H1 (cell line): ENCODE data around the gene CNOT10. TPM values are rescaled to one million over a fixed set of nuclear protein-coding genes. Genes with fewer than 3 reads are reported as not detected.

ENCODE experiments used
- CTCF ChIA-PET: fragments of 300-600 bp; sonication (Branson Sonifier 250); formaldehyde crosslinking; loops from one replicate; lab custom pipeline; 2021; ENCODE audit not compliant: partially characterized antibody; lab: Charles Lee
- POLR2A ChIA-PET: fragments of 300-600 bp; sonication (Branson Sonifier 250); formaldehyde crosslinking; loops from one replicate; lab custom pipeline; 2021; ENCODE audit warnings: inconsistent platforms; ENCODE audit not compliant: partially characterized antibody; lab: Charles Lee
- DNase-seq, 2 experiments: peaks; one replicate each; pipeline versions ENCODE4 v3.0.0 to v3.0.0-alpha.2; 2010 to 2022; ENCODE audit warnings: low spot score in 2 of 2, low read depth in 1 of 2, mixed read lengths in 1 of 2
- FAIRE-seq: peaks from 2 replicates; lab custom pipeline; 2011; peaks lifted over from hg19 to GRCh38; lab: Jason Lieb, UNC
- H2AFZ ChIP-seq: 2 replicates; pipeline ENCODE4 v1.8.1; 2012; ENCODE audit warnings: low read length, inconsistent platforms
- H2AK5ac ChIP-seq: 2 replicates; pipeline ENCODE4 v1.6.1; 2013; ENCODE audit warnings: low read depth, low read length
- H2BK120ac ChIP-seq: replicated peaks from 2 replicates; pipeline ENCODE3; 2013; ENCODE audit warnings: low read depth, low read length, inconsistent platforms
- H2BK12ac ChIP-seq: 2 replicates; pipeline ENCODE4 v1.6.1; 2013; ENCODE audit warnings: low read depth, low read length
- H2BK15ac ChIP-seq: 2 replicates; pipeline ENCODE4 v1.6.1; 2013; ENCODE audit warnings: low read length
- H2BK20ac ChIP-seq: 2 replicates; pipeline ENCODE4 v1.6.1; 2013; ENCODE audit warnings: low read length
- H2BK5ac ChIP-seq: 2 replicates; pipeline ENCODE4 v1.6.1; 2013; ENCODE audit warnings: low read depth, low read length
- H3K14ac ChIP-seq: 2 replicates; pipeline ENCODE4 v1.6.1; 2013; ENCODE audit warnings: inconsistent platforms; ENCODE audit not compliant: insufficient read length
- H3K18ac ChIP-seq: 2 replicates; pipeline ENCODE4 v1.6.1; 2013; ENCODE audit warnings: low read length; ENCODE audit errors: extremely low read depth
- H3K23ac ChIP-seq: 2 replicates; pipeline ENCODE4 v1.6.1; 2013; ENCODE audit warnings: inconsistent platforms; ENCODE audit not compliant: insufficient read length
- H3K23me2 ChIP-seq: 2 replicates; pipeline ENCODE4 v1.6.1; 2013; ENCODE audit warnings: low read depth, low read length
- H3K27ac ChIP-seq: 2 replicates; pipeline ENCODE4 v1.6.1; 2011; ENCODE audit warnings: low read depth, low read length, inconsistent platforms
- H3K27me3 ChIP-seq, 4 experiments: replicated peaks in 1 of 4; 1 replicate in 1 of 4; 2 replicates in 3 of 4; pipeline versions ENCODE4 v1.6.1 to v1.8.1; 2011 to 2013; ENCODE audit warnings: low read length in 3 of 4, mild to moderate bottlenecking in 3 of 4, inconsistent platforms in 2 of 4, mixed read lengths in 2 of 4, moderate library complexity in 1 of 4; ENCODE audit not compliant: control insufficient read depth in 3 of 4, insufficient read depth in 3 of 4; ENCODE audit errors: extremely low read depth in 1 of 4
- H3K36me3 ChIP-seq, 4 experiments: 2 replicates each; pipeline versions ENCODE4 v1.6.1 to v1.8.1; 2011 to 2013; ENCODE audit warnings: mild to moderate bottlenecking in 4 of 4, low read length in 3 of 4, moderate library complexity in 2 of 4, control low read depth in 1 of 4, inconsistent platforms in 1 of 4; ENCODE audit not compliant: insufficient read depth in 4 of 4, control insufficient read depth in 2 of 4
- H3K4ac ChIP-seq: replicated peaks from 2 replicates; pipeline ENCODE3; 2013; ENCODE audit warnings: low read length, low read depth, mixed read lengths, inconsistent platforms; ENCODE audit not compliant: insufficient read length
- H3K4me1 ChIP-seq, 4 experiments: replicated peaks in 1 of 4; 1 replicate in 1 of 4; 2 replicates in 3 of 4; pipeline versions ENCODE4 v1.6.1 to v1.8.1; 2011 to 2013; ENCODE audit warnings: low read length in 3 of 4, inconsistent platforms in 2 of 4, mixed read lengths in 1 of 4; ENCODE audit not compliant: insufficient read depth in 4 of 4, control insufficient read depth in 3 of 4
- H3K4me2 ChIP-seq, 2 experiments: 2 replicates each; pipeline versions ENCODE4 v1.6.1 to v1.8.1; 2011 to 2013; ENCODE audit warnings: low read depth in 2 of 2, low read length in 2 of 2, control low read depth in 1 of 2, inconsistent platforms in 1 of 2, mild to moderate bottlenecking in 1 of 2; ENCODE audit not compliant: insufficient read depth in 1 of 2
- H3K4me3 ChIP-seq, 4 experiments: fragments of 200-600, 300-600 bp in 1 of 4; sonication (generic), shearing (Covaris generic), sonication (Bioruptor Twin) in 1 of 4; 2 replicates each; pipeline versions ENCODE4 v1.5.1 to v1.8.1; 2011 to 2016; ENCODE audit warnings: low read length in 4 of 4, low read depth in 3 of 4, control low read depth in 2 of 4, inconsistent platforms in 2 of 4, mild to moderate bottlenecking in 2 of 4, mixed read lengths in 1 of 4, moderate library complexity in 1 of 4; ENCODE audit not compliant: insufficient read depth in 2 of 4; ENCODE audit errors: extremely low read depth in 1 of 4
- H3K56ac ChIP-seq: replicated peaks from 2 replicates; pipeline ENCODE3; 2013; ENCODE audit warnings: low read depth, mild to moderate bottlenecking, mixed read lengths, low read length, inconsistent platforms; ENCODE audit not compliant: insufficient read length
- H3K79me1 ChIP-seq: 2 replicates; pipeline ENCODE4 v1.6.1; 2013; ENCODE audit warnings: low read depth, low read length, control low read depth
- H3K79me2 ChIP-seq, 2 experiments: 2 replicates each; pipeline versions ENCODE4 v1.6.1 to v1.8.1; 2012 to 2013; ENCODE audit warnings: low read length in 2 of 2, mild to moderate bottlenecking in 2 of 2, inconsistent platforms in 1 of 2; ENCODE audit not compliant: insufficient read depth in 2 of 2, control insufficient read depth in 1 of 2
- H3K9ac ChIP-seq, 4 experiments: replicated peaks in 1 of 4; 1 replicate in 1 of 4; 2 replicates in 3 of 4; pipeline versions ENCODE4 v1.6.1 to v1.8.1; 2011 to 2013; ENCODE audit warnings: low read depth in 3 of 4, low read length in 3 of 4, control low read depth in 2 of 4, mild to moderate bottlenecking in 2 of 4, moderate library complexity in 2 of 4, inconsistent platforms in 1 of 4; ENCODE audit errors: extremely low read depth in 1 of 4
- H3K9me3 ChIP-seq, 2 experiments: 2 replicates each; pipeline versions ENCODE4 v1.6.1 to v1.8.1; 2012 to 2013; ENCODE audit warnings: mild to moderate bottlenecking in 2 of 2, moderate library complexity in 2 of 2, control low read depth in 1 of 2, inconsistent platforms in 1 of 2, low read depth in 1 of 2, low read length in 1 of 2, mixed read lengths in 1 of 2; ENCODE audit not compliant: insufficient read depth in 2 of 2
- H4K20me1 ChIP-seq, 2 experiments: replicated peaks in 1 of 2; 2 replicates each; pipeline versions ENCODE3 to v1.8.1; 2011 to 2013; ENCODE audit warnings: inconsistent platforms in 2 of 2, low read length in 2 of 2, mild to moderate bottlenecking in 1 of 2; ENCODE audit not compliant: insufficient read depth in 2 of 2, control insufficient read depth in 1 of 2
- H4K5ac ChIP-seq: 2 replicates; pipeline ENCODE4 v1.6.1; 2013; ENCODE audit warnings: low read length, low read depth, mixed read lengths, inconsistent platforms; ENCODE audit not compliant: insufficient read length
- H4K8ac ChIP-seq: 2 replicates; pipeline ENCODE4 v1.8.0; 2013; ENCODE audit warnings: mild to moderate bottlenecking, moderate library complexity, low read length, inconsistent platforms; ENCODE audit not compliant: insufficient read depth; ENCODE audit errors: extremely low read depth
- H4K91ac ChIP-seq: replicated peaks from 2 replicates; pipeline ENCODE3; 2013; ENCODE audit warnings: low read length, mixed read lengths, inconsistent platforms; ENCODE audit not compliant: insufficient read length
- ASH2L ChIP-seq: fragments of 200-600, 300-600 bp; sonication (generic); IDR thresholded peaks from one replicate; pipeline ENCODE4 v1.7.1; 2017; ENCODE audit warnings: low read length
- BCL11A ChIP-seq, 2 experiments: IDR thresholded peaks; one replicate each; pipeline ENCODE4 v1.6.1; 2011; ENCODE audit warnings: low read depth in 2 of 2, low read length in 2 of 2, mild to moderate bottlenecking in 2 of 2
- BRCA1 ChIP-seq: IDR thresholded peaks from 2 replicates; pipeline ENCODE4 v1.6.1; 2012; ENCODE audit warnings: low read depth, low read length, improper control_type of control experiment
- CTBP2 ChIP-seq: IDR thresholded peaks from 2 replicates; pipeline ENCODE4 v1.7.0; 2011; ENCODE audit warnings: borderline replicate concordance, mild to moderate bottlenecking, moderate library complexity, mixed read lengths, low read length; ENCODE audit not compliant: insufficient read depth, insufficient read length
- EZH2 ChIP-seq: fragments of 200-600 bp; sonication (generic); IDR thresholded peaks from 2 replicates; pipeline ENCODE4 v1.7.1; 2012; ENCODE audit warnings: low read depth, mild to moderate bottlenecking, moderate library complexity, low read length, inconsistent platforms; ENCODE audit not compliant: severe bottlenecking
- HDAC6 ChIP-seq: IDR thresholded peaks from one replicate; pipeline ENCODE4 v1.7.1; 2012; ENCODE audit warnings: low read depth, mild to moderate bottlenecking, inconsistent platforms, low read length, moderate library complexity
- PHF8 ChIP-seq: fragments of 200-600 bp; sonication (generic); conservative IDR thresholded peaks from 2 replicates; pipeline ENCODE4 v1.7.1; 2012; ENCODE audit warnings: low read depth, mild to moderate bottlenecking, inconsistent platforms, low read length, moderate library complexity
- POLR2A ChIP-seq, 2 experiments: IDR thresholded peaks; 1 replicate in 1 of 2; 2 replicates in 1 of 2; pipeline ENCODE4 v1.6.1; 2011; ENCODE audit warnings: low read depth in 2 of 2, low read length in 2 of 2, mild to moderate bottlenecking in 2 of 2; ENCODE audit errors: control extremely low read depth in 1 of 2
- POLR2AphosphoS5 ChIP-seq: IDR thresholded peaks from 2 replicates; pipeline ENCODE4 v1.6.1; 2011; ENCODE audit warnings: low read depth, low read length
- RBBP5 ChIP-seq: IDR thresholded peaks from 2 replicates; pipeline ENCODE4 v1.7.1; 2012; ENCODE audit warnings: low read depth, mild to moderate bottlenecking, inconsistent platforms, low read length, moderate library complexity, borderline replicate concordance
- SIX5 ChIP-seq: IDR thresholded peaks from 2 replicates; pipeline ENCODE4 v1.6.1; 2011; ENCODE audit warnings: mild to moderate bottlenecking, low read depth, low read length
- TAF1 ChIP-seq: IDR thresholded peaks from 2 replicates; pipeline ENCODE4 v1.6.1; 2011; ENCODE audit warnings: mild to moderate bottlenecking, low read depth, low read length
- TAF7 ChIP-seq: optimal IDR thresholded peaks from 2 replicates; pipeline ENCODE3; 2011; ENCODE audit warnings: low read depth, mild to moderate bottlenecking, inconsistent platforms, low read length, moderate library complexity, borderline replicate concordance
- polyA plus RNA-seq, 7 experiments: library from polyadenylated mRNA; depleted of rRNA in 3 of 7; stranded (reverse) in 5 of 7; unstranded in 2 of 7; fragments of >200 nt in 5 of 7; fragments of 200-250 nt in 2 of 7; gene quantifications; 1 replicate in 5 of 7; 2 replicates in 1 of 7; 4 replicates in 1 of 7; pipeline versions ENCODE4 v1.2.1 to v1.2.3, GENCODE V29; 2011 to 2013; ENCODE audit warnings: missing spikeins in 2 of 7, mixed read lengths in 2 of 7
- total RNA-seq: library from RNA; stranded (reverse); fragmentation: NEBNext Ultra II Directional; extraction: Animal tissue kit (Norgen Biotek cat#: 25700); gene quantifications from 2 replicates; pipeline ENCODE4 v1.2.1, GENCODE V29; 2021
- TF ChIP-seq, protein P1 (sequence below): IDR thresholded peaks from 2 replicates; pipeline ENCODE4 v1.6.1; 2011; ENCODE audit warnings: low read length, improper control_type of control experiment

Gene CNOT10
- total and polyA plus RNA-seq, 2 of the 8 experiments (the other 6 are each of a cell fraction or from before 2014, with no cell fraction given): 39.9 to 55.9 TPM

DNA sequence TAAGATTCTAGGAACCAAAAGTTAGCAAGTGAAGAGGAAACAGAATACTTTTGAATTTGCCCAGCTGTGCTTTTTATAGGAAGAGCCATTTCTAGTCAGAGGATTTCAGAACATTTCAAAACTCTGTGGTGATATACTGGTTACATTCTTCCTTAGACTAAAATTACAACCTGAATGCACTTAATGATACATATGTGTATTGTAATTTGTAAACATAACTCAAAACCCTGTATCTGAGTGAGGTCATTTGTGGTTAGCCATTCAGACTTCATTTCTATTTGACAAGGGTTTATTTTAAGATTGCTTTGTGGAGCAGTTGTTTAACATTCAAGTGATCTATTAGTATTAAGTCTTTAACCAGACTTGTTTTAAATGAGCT, 73.4 kb downstream of the CNOT10 start:
- no peak overlapping the region for H2AFZ ChIP-seq
- no peak for FAIRE-seq
- no peak overlapping the region for H4K91ac ChIP-seq
- H4K20me1 ChIP-seq: no peaks in the 10 kb centered on the region
- no peaks in the 10 kb centered on the region for H3K79me2 ChIP-seq
- no peak overlapping the region for H3K4ac ChIP-seq
- H3K36me3 ChIP-seq: peaks cover 3 to 13% (median 11%) of the 10 kb centered on the region in 4 experiments; a peak in 6 of 8 replicates
- no peak overlapping the region for H2AK5ac ChIP-seq
- no peak overlapping the region for H4K8ac ChIP-seq
- H2BK120ac ChIP-seq: no peak overlapping the region
- H3K14ac ChIP-seq: no peak overlapping the region
- H3K9ac ChIP-seq: no peak overlapping the region
- H3K4me2 ChIP-seq: no peak overlapping the region
- no peak overlapping the region for H2BK20ac ChIP-seq
- H3K18ac ChIP-seq: no peak overlapping the region
- H2BK5ac ChIP-seq: no peak overlapping the region
- H2BK12ac ChIP-seq: no peak overlapping the region
- no peaks in the 10 kb centered on the region for H3K27me3 ChIP-seq
- no peaks in the 10 kb centered on the region; the same call in 1 of the 2 replicates for H3K79me1 ChIP-seq
- CTCF ChIA-PET: interaction anchor here (0.6 to 0.7 kb wide), 2 partner anchors 26 to 649 kb away, joined by 3 read pairs; no protein-coding TSS in a partner anchor
- H3K23ac ChIP-seq: no peak overlapping the region
- DNase-seq: no peak
- 0 out of 7 replicates have a peak, but pooled peaks cover 0 to 4% (median 0%) of the 10 kb centered on the region in 4 experiments for H3K4me1 ChIP-seq
- no peak overlapping the region for H3K56ac ChIP-seq
- H3K27ac ChIP-seq: no peak overlapping the region
- POLR2A ChIA-PET: interaction anchor here (1.3 to 2.8 kb wide), 3 partner anchors 12 to 21 kb away, joined by 3 to 8 read pairs (median 4); no protein-coding TSS in a partner anchor
- H3K4me3 ChIP-seq: no peak overlapping the region
- no peaks in the 10 kb centered on the region for H3K23me2 ChIP-seq
- H3K9me3 ChIP-seq: no peaks in the 10 kb centered on the region
- no peak overlapping the region for H4K5ac ChIP-seq
- H2BK15ac ChIP-seq: no peak overlapping the region
- TF ChIP-seq ASH2L (no peak), SIX5 (no peak), PHF8 (no peak), POLR2A (IDR thresholded peaks at IDR 0.05; ENCODE audit: control extremely low read depth in 1 of 2, low read depth in 2 of 2, low read length in 2 of 2) (no peak), BRCA1 (no peak), TAF7 (no peak), TAF1 (no peak), CTBP2 (no peak), HDAC6 (no peak), RBBP5 (no peak), EZH2 (no peak), BCL11A (IDR thresholded peaks at IDR 0.05; ENCODE audit: low read depth in 2 of 2, low read length in 2 of 2) (no peak), POLR2AphosphoS5 (no peak)
- TF ChIP-seq, protein P1, sequence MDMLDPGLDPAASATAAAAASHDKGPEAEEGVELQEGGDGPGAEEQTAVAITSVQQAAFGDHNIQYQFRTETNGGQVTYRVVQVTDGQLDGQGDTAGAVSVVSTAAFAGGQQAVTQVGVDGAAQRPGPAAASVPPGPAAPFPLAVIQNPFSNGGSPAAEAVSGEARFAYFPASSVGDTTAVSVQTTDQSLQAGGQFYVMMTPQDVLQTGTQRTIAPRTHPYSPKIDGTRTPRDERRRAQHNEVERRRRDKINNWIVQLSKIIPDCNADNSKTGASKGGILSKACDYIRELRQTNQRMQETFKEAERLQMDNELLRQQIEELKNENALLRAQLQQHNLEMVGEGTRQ: no peak
